Endothelial cell of umbilical vein (primary cell): ENCODE data around the gene SCAMP2. TPM values are rescaled to one million over a fixed set of nuclear protein-coding genes. Genes with fewer than 3 reads are reported as not detected.

Source experiments
- BruUV-seq: library from RNA; stranded (reverse); fragments of 400-500 nt; replicated peaks from 2 replicates; lab custom pipeline; 2021; lab: Mats Ljungman, UMichigan
- CTCF ChIA-PET: fragments of 300-600, 350-600 bp; sonication (Branson Sonifier 250); formaldehyde crosslinking; loops from one replicate; lab custom pipeline; 2021; ENCODE audit warnings: antibody characterized with exemption, inconsistent platforms; lab: Charles Lee
- POLR2A ChIA-PET: fragments of 300-600, 350-600 bp; sonication (Branson Sonifier 250); formaldehyde crosslinking; loops from one replicate; lab custom pipeline; 2021; ENCODE audit warnings: antibody characterized with exemption, inconsistent platforms; lab: Charles Lee
- DNase-seq: peaks from one replicate; pipeline ENCODE4 v3.0.0-alpha.2; 2011; ENCODE audit warnings: low read depth, low spot score
- FAIRE-seq: peaks from 2 replicates; lab custom pipeline; 2011; peaks lifted over from hg19 to GRCh38; lab: Jason Lieb, UNC
- H2AFZ ChIP-seq: 2 replicates; pipeline ENCODE4 v1.6.0; 2012; ENCODE audit warnings: low read depth, low read length, control low read depth, inconsistent platforms
- H3K27ac ChIP-seq: 2 replicates; pipeline ENCODE4 v1.5.1; 2011; ENCODE audit warnings: low read depth, mild to moderate bottlenecking, control low read depth, low read length, moderate library complexity; ENCODE audit not compliant: insufficient read depth
- H3K27me3 ChIP-seq, 2 experiments: 2 replicates each; pipeline versions ENCODE4 v1.6.0 to v1.6.1; 2011; ENCODE audit warnings: low read length in 2 of 2, mixed read lengths in 1 of 2; ENCODE audit not compliant: control insufficient read depth in 2 of 2, insufficient read depth in 2 of 2
- H3K36me3 ChIP-seq, 2 experiments: 2 replicates in 1 of 2; 3 replicates in 1 of 2; pipeline ENCODE4 v1.5.1; 2011; ENCODE audit warnings: low read length in 2 of 2, mild to moderate bottlenecking in 1 of 2, moderate library complexity in 1 of 2; ENCODE audit not compliant: control insufficient read depth in 2 of 2, insufficient read depth in 2 of 2; ENCODE audit errors: extremely low read depth in 1 of 2
- H3K4me1 ChIP-seq: 3 replicates; pipeline ENCODE4 v1.5.1; 2011; ENCODE audit warnings: mild to moderate bottlenecking, low read length; ENCODE audit not compliant: control insufficient read depth, insufficient read depth; ENCODE audit errors: extremely low read depth
- H3K4me2 ChIP-seq: 2 replicates; pipeline ENCODE4 v1.6.1; 2011; ENCODE audit warnings: low read length, control low read depth, mixed read lengths; ENCODE audit not compliant: insufficient read depth
- H3K4me3 ChIP-seq, 3 experiments: fragments of 200-600 bp in 1 of 3; sonication (generic), shearing (Covaris generic) in 1 of 3; replicated peaks in 1 of 3; 2 replicates each; pipeline ENCODE4 v1.5.1; 2011 to 2016; ENCODE audit warnings: control low read depth in 3 of 3, low read length in 3 of 3, mild to moderate bottlenecking in 2 of 3, inconsistent platforms in 1 of 3, low read depth in 1 of 3, moderate library complexity in 1 of 3; ENCODE audit not compliant: insufficient read depth in 1 of 3
- H3K79me2 ChIP-seq: 2 replicates; pipeline ENCODE4 v1.6.0; 2012; ENCODE audit warnings: low read length, inconsistent platforms; ENCODE audit not compliant: control insufficient read depth, insufficient read depth
- H3K9ac ChIP-seq: replicated peaks from 2 replicates; pipeline ENCODE3; 2011; ENCODE audit warnings: low read length, control low read depth; ENCODE audit not compliant: insufficient read depth; ENCODE audit errors: extremely low read depth
- H3K9me1 ChIP-seq: replicated peaks from 3 replicates; pipeline ENCODE4 v1.6.0; 2011; ENCODE audit warnings: mild to moderate bottlenecking, low read length; ENCODE audit not compliant: control insufficient read depth, insufficient read depth; ENCODE audit errors: extremely low read depth
- H3K9me3 ChIP-seq: replicated peaks from 2 replicates; pipeline ENCODE4 v1.5.1; 2012; ENCODE audit warnings: low read length, inconsistent platforms; ENCODE audit not compliant: control insufficient read depth, insufficient read depth
- H4K20me1 ChIP-seq: replicated peaks from 2 replicates; pipeline ENCODE3; 2011; ENCODE audit warnings: mild to moderate bottlenecking, low read length; ENCODE audit not compliant: control insufficient read depth, insufficient read depth; ENCODE audit errors: extremely low read depth
- CTCF ChIP-seq, 2 donors: IDR thresholded peaks; 1 replicate in 1 of 2; 2 replicates in 1 of 2; pipeline ENCODE4 v1.5.1; 2011; ENCODE audit warnings: low read length in 2 of 2, mild to moderate bottlenecking in 2 of 2, moderate library complexity in 2 of 2, control low read depth in 1 of 2, inconsistent platforms in 1 of 2, low read depth in 1 of 2; ENCODE audit not compliant: insufficient read depth in 1 of 2; ENCODE audit errors: extremely low read depth in 1 of 2
- EZH2 ChIP-seq: IDR thresholded peaks from 2 replicates; pipeline ENCODE4 v1.6.1; 2012; ENCODE audit warnings: borderline replicate concordance, low read depth, mild to moderate bottlenecking, moderate library complexity, low read length, inconsistent platforms; ENCODE audit not compliant: severe bottlenecking
- FOS ChIP-seq: IDR thresholded peaks from 2 replicates; pipeline ENCODE4 v1.6.1; 2011; ENCODE audit warnings: mild to moderate bottlenecking, low read length, moderate library complexity, borderline replicate concordance; ENCODE audit not compliant: insufficient read depth
- GATA2 ChIP-seq: IDR thresholded peaks from 2 replicates; pipeline ENCODE4 v1.7.0; 2011; ENCODE audit warnings: low read depth, mild to moderate bottlenecking, moderate library complexity, mixed read lengths, low read length; ENCODE audit not compliant: insufficient read length, insufficient read depth
- JUN ChIP-seq: IDR thresholded peaks from 2 replicates; pipeline ENCODE4 v1.6.1; 2011; ENCODE audit warnings: borderline replicate concordance, low read depth; ENCODE audit not compliant: insufficient read length, insufficient read depth
- MAX ChIP-seq: IDR thresholded peaks from 2 replicates; pipeline ENCODE4 v1.6.1; 2011; ENCODE audit not compliant: insufficient read depth, insufficient read length
- MYC ChIP-seq: IDR thresholded peaks from one replicate; pipeline ENCODE4 v1.6.1; 2011; ENCODE audit warnings: mild to moderate bottlenecking, low read depth, low read length
- POLR2A ChIP-seq: IDR thresholded peaks from 2 replicates; pipeline ENCODE4 v1.6.1; 2012; ENCODE audit warnings: low read depth, mild to moderate bottlenecking, control low read depth, low read length
- POLR2AphosphoS5 ChIP-seq: IDR thresholded peaks from 2 replicates; pipeline ENCODE4 v1.6.1; 2012; ENCODE audit warnings: low read depth, mild to moderate bottlenecking, control low read depth, low read length, moderate library complexity; ENCODE audit not compliant: insufficient read depth
- dilution Hi-C: fragments of 300-500 bp; cut with MboI; formaldehyde crosslinking; loops from one replicate; pipeline ENCODE4 v1.15.0; 2019; ENCODE audit warnings: low sequenced_read_pairs; ENCODE audit not compliant: extremely low pct_ligation_motif_present
- intact Hi-C: fragments of 100-400 bp; cut with micrococcal nuclease; formaldehyde crosslinking; loops from one replicate; pipeline ENCODE4 v1.10.0; 2022
- polyA plus RNA-seq, 4 experiments: library from polyadenylated mRNA; depleted of rRNA in 3 of 4; stranded (reverse) in 3 of 4; unstranded in 1 of 4; fragments of >200 nt; gene quantifications; 2 replicates each; pipeline versions ENCODE4 v1.2.1 to v1.2.3, GENCODE V29; 2011 to 2012; ENCODE audit warnings: missing spikeins in 1 of 4
- total RNA-seq: library from RNA; stranded (reverse); gene quantifications from 2 replicates; pipeline ENCODE4 v1.2.3, GENCODE V29; 2021

SCAMP2 gene
- total and polyA plus RNA-seq, 2 donors (not counting 3 experiments of a cell fraction or from before 2014, with no cell fraction given), result 67.3 to 256 TPM

GRCh38 chr15:74842581-74843444, 30.4 kb downstream of the SCAMP2 start, which contains the start of gene ULK3:
Gene ULK3, minus strand, starts transcription at chr15:74843156. Its CDS starts 51 bp downstream, at chr15:74843105.
- TF ChIP-seq POLR2AphosphoS5, result peak; percentile 88
- TF ChIP-seq POLR2A, result peak; percentile 88
- no peak for TF ChIP-seq EZH2
- peak; percentile 42 for TF ChIP-seq MYC
- no peak for TF ChIP-seq FOS
- no peak for TF ChIP-seq JUN
- no peak for TF ChIP-seq GATA2
- peak; percentile 36 to 57 for TF ChIP-seq CTCF (IDR thresholded peaks at IDR 0.05; ENCODE audit: extremely low read depth in 1 of 2, insufficient read depth in 1 of 2, low read depth in 1 of 2, low read length in 2 of 2)
- TF ChIP-seq MAX, result peak; percentile 85
- dilution Hi-C loops (no loop called here), intact Hi-C loops (loop anchor here (1.0 to 5.0 kb wide), 5 partner anchors 30 to 108 kb away; partner anchors contain the start of genes COX5A and SCAMP2)
- Histone ChIP-seq H3K27me3 (no peaks in the 10 kb centered on the region), H3K9me3 (no peaks in the 10 kb centered on the region), H3K79me2 (peaks cover 2% of the 10 kb centered on the region), H3K9ac (peak within 1 kb of the TSS; percentile 79), H3K4me2 (peak within 1 kb of the TSS; percentile 87), H3K4me3 (peak within 1 kb of the TSS; percentile 61 to 81 (median 71)), H3K36me3 (peaks cover 0 to 17% of the 10 kb centered on the region in 2 experiments), H3K9me1 (no peaks in the 10 kb centered on the region), H4K20me1 (no peaks in the 10 kb centered on the region), H3K4me1 (peaks cover 11% of the 10 kb centered on the region), H2AFZ (peak within 1 kb of the TSS; percentile 89), H3K27ac (peak within 1 kb of the TSS; percentile 60)
- BruUV-seq, result no TSS peak
- peak; percentile 87 for FAIRE-seq
- CTCF ChIA-PET, result interaction anchor here (1.1 to 5.3 kb wide), 8 partner anchors 28 to 108 kb away, joined by 3 to 37 read pairs (median 6); no protein-coding TSS in a partner anchor
- DNase-seq, result peak; percentile 81
- POLR2A ChIA-PET, result no interaction called here
